Activated CD4-positive, CD25-positive, alpha-beta regulatory T cell (primary cell): ENCODE results near the gene CCR6.
"Not testable (repeated sequence)": the region's sequence is repeated elsewhere in the genome, so short reads cannot be mapped to it uniquely, and the experiment has no call there.

Experiments
- DNase-seq, 4 experiments: peaks; one replicate each; lab custom pipeline; 2025; lab: John Stamatoyannopoulos, UW

The CCR6 gene

DNA sequence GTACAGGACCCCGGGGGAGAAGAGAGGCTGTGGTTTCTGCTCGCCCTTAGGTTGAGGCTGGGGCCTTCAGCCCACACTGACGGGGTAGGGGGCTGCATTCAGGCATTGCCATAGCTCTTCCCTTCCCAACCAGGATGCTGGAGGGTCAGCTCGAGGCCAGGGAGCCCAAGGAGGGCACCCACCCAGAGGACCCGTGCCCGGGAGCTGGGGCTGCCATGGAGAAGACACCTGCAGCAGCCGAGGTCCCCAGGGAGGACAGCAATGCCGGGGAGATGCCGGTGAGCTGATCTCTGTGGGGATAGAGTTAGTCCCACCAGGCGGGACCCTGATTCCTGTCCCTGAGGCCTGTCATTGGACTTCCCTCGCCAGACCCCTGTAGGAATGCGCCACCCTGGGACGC is 49.1 kb downstream of the CCR6 start:
- DNase-seq, result not testable (repeated sequence)

GRCh38 chr6:167177271-167177670 is 54.4 kb downstream of the CCR6 start:
- not testable (repeated sequence) for DNase-seq

DNA sequence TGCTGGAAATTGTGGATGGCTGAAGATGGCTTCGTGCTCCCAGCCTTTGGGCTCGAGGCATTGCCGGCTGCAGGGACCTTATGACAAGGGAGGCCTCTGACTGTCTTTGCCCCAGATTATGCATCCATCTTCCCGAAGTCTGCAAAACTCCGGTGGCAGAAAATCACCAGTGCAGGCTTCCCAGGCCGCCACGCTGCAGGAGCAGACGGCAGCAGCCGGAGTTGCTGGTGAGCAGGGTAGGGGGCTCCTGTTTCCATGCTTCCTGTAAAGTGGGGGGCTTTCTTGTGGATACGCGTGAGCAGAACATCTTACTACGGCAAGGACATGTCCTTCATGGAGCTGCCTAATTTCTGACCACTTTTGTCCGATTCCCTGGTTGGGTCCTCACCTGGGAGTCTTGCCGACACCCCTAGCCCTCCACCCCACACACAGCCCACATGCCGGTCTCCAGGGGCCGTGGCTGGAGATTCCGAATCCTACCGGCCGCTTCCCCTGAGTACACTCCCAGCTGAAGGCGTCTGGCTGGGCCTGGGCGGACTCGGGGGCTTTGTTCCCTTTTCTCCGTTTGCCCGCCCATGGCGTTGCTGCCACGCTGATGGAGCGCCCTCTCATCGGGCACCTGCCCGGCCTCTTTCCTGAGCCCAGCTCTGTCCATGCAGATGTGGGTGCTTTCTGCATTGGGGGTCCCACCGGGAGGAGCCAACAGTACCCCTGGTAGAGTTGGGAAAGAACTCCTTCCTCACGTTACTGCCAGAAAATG is 56.2 kb downstream of the CCR6 start:
- not testable (repeated sequence) for DNase-seq

DNA sequence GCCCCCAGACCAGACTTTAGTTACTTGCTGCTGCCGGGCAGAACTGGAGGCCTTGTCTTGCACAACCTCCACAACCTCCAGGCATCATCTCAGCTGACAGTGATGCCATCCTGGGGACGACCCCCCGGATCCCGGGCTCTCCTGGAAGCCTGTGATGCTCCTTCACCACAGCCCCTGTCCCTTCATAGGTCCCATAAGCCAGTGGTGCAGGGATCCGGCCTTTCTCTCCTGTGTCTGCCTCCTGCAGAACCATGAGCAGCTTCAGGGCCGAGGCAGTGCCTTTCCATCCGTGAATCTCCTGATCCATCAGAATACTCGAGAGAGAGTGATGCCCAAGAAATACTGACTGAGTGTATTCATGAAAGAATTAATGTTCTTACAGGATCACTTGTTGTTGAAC is 57.2 kb downstream of the CCR6 start:
- not testable (repeated sequence) for DNase-seq

- not testable (repeated sequence) for DNase-seq
These were observed 58.5 kb downstream of the CCR6 start for GRCh38 chr6:167181351-167181750.

DNA sequence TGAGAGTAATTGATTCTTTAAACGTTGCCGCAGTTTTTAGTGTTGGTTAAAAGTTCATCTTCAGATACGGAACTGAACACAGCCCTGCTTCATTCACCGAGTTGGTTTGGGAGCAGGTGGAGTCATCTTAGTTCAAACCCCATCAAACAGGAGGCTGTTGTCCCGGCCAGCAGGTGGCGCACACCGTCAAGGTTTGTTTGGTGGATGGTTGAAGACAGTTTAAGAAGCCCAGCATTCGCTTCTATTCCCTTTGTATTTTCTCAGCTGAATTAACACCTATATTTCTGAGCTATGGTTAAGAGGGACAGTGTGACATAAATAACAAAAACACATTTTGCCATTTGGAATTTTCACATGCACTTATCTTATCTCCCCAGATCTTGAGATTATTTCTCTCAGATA is 60.0 kb downstream of the CCR6 start:
- DNase-seq, result not testable (repeated sequence)

DNA sequence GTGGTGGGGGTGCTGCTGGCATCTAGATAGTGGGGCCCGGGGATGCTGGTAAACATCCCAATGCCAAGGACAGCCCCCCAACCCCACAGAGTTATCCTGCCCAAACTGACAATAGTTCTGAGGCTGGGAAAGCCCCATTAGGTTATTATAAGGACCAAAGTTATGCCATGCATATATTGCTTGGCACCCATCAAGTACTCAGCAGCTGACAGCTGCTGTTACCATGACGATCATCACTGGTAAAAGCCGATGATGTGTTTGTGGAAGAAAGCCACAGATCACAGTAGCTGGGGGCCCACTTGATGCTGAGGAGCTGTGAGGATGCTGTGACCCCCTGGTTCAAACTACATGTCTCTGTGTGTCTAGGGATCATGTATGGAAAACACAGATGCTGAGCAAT is 62.2 kb downstream of the CCR6 start:
- DNase-seq, result not testable (repeated sequence)

- not testable (repeated sequence) for DNase-seq
These were observed 64.4 kb downstream of the CCR6 start for GRCh38 chr6:167187275-167187674.
